ENCODE results near the gene VWA1.
"Not testable (repeated sequence)": the region's sequence is repeated elsewhere in the genome, so short reads cannot be mapped to it uniquely, and the experiment has no call there.

VWA1 gene

DNA sequence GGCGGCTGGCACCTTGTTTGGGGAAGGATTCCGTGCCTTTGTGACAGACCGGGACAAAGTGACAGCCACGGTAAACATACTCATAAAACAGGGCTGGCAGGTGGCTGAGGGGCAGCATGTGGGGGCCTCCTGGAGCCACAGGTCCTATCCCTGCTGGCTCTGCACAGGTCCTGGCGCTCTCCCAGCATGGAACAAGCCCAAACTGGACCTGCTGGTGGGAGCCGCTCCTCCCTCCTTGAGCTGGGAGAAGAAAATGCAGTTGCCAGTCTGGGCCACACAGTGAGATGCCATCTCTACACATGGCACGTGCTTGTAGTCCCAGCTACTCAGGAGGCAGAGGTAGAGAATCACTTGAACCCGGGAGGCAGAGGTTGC is 16.9 kb downstream of the VWA1 start:
- H3K27ac ChIP-seq (ENCODE audit: low read depth, low read length, severe bottlenecking); H3K4me3 ChIP-seq (ENCODE audit: extremely low read depth, insufficient read depth, low read length, poor library complexity, severe bottlenecking); H3K9me3 ChIP-seq (ENCODE audit: control insufficient read depth, low read length); H3K36me3 ChIP-seq (ENCODE audit: control insufficient read depth, insufficient read depth, low read length); H3K4me1 ChIP-seq (ENCODE audit: control insufficient read depth, insufficient read depth, low read length, poor library complexity, severe bottlenecking): not testable (repeated sequence)
- WGBS, 2 experiments (ENCODE audit: insufficient coverage in 2 of 2): 98 to 100% methylated on average over 4 to 5 of the region's 8 CpGs

DNA sequence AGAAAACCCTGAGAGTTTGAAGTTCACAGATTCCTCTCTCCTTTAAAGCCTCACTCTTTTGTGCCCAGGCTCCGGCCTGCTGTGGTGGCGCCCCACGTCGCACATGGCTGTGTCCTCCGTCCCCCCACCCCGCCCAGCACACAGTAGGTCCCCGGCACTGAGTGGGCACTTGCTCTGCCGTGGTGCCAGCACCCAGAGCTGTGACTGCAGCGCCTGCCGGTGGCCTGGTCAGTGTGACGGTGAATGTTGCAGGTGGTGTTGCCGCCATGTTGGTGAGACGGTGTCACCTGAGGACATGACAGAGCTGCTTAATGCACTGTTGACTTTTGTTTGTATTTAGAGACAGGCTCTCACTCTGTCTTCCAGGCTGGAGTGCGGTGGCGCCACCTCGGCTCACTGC is 17.4 kb downstream of the VWA1 start:
- Histone ChIP-seq H3K27ac (ENCODE audit: low read depth, low read length, severe bottlenecking) (no peak overlapping the region), H3K4me1 (ENCODE audit: control insufficient read depth, insufficient read depth, low read length, poor library complexity, severe bottlenecking) (no peaks in the 10 kb centered on the region), H3K4me3 (ENCODE audit: extremely low read depth, insufficient read depth, low read length, poor library complexity, severe bottlenecking) (no peak overlapping the region), H3K9me3 (ENCODE audit: control insufficient read depth, low read length) (no peaks in the 10 kb centered on the region), H3K36me3 (ENCODE audit: control insufficient read depth, insufficient read depth, low read length) (no peaks in the 10 kb centered on the region)
- WGBS, 2 experiments (ENCODE audit: insufficient coverage in 2 of 2): 96 to 97% methylated on average over 11 to 16 of the region's 16 CpGs

DNA sequence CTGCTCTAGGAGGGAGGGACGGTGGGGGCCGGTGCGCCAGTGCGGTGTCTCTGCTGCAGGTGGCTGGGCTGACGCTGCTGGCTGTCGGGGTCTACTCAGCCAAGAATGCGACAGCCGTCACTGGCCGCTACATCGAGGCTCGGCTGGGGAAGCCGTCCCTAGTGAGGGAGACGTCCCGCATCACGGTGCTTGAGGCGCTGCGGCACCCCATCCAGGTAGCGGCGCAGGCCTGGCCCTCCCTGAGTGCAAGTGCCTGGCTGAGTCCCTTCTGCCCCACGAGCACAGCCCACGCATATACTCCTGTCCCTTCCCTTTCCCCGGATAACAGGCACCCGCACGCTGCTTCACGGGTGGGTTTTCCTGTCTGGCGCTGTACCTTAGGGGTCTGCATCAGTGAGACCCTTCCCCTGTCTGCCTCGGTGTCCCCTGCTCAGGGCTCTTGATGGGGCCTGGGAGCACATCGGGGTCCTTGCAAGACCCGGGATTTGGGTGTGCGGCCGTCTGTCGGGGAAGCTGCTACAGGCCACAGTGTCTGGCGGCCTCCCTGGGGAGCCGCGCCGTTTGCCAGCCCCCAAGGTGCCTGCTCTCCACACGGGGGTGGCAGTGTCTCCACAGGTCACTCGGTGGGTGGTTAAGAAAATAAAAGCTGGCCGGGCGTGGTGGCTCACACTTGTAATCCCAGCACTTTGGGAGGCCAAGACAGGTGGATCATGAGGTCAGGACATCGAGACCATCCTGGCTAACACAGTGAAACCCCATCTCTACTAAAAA is 19.0 kb downstream of the VWA1 start:
- not testable (repeated sequence) for H3K9me3 ChIP-seq (ENCODE audit: control insufficient read depth, low read length)
- WGBS, 2 experiments (ENCODE audit: insufficient coverage in 2 of 2): 94% methylated on average over 26 to 32 of the region's 41 CpGs

DNA sequence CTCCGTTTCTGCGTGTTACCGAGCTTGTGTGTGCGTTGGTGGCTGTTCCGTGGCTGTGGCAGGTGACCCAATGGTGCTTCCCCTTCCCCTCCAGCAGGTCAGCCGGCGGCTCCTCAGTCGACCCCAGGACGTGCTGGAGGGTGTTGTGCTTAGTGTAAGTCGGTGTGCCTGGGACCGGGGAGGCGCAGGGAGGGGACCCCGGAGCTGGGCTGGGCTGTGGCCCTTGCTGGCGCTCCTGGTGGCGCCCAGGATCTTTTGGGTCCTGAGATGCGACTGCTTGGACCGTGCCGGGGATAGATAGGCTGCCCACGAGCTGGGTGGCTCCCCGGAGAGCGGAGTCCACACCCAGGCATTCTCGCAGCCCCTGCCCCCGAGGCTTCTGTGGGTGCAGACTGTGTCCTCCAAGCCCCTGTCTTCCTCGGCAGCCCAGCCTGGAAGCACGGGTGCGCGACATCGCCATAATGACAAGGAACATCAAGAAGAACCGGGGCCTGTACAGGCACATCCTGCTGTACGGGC is 19.9 kb downstream of the VWA1 start:
- no peaks in the 10 kb centered on the region for H3K36me3 ChIP-seq (ENCODE audit: control insufficient read depth, insufficient read depth, low read length)
- WGBS, 2 experiments (ENCODE audit: insufficient coverage in 2 of 2): 93 to 97% methylated on average over 15 to 20 of the region's 30 CpGs
- H3K27ac ChIP-seq (ENCODE audit: low read depth, low read length, severe bottlenecking): no peak overlapping the region
- no peaks in the 10 kb centered on the region for H3K4me1 ChIP-seq (ENCODE audit: control insufficient read depth, insufficient read depth, low read length, poor library complexity, severe bottlenecking)
- H3K9me3 ChIP-seq (ENCODE audit: control insufficient read depth, low read length): no peaks in the 10 kb centered on the region
- H3K4me3 ChIP-seq (ENCODE audit: extremely low read depth, insufficient read depth, low read length, poor library complexity, severe bottlenecking): no peak overlapping the region

More for the DNA sequence above, 19.0 kb downstream of the VWA1 start:
- H3K36me3 ChIP-seq (ENCODE audit: control insufficient read depth, insufficient read depth, low read length); H3K27ac ChIP-seq (ENCODE audit: low read depth, low read length, severe bottlenecking); H3K4me1 ChIP-seq (ENCODE audit: control insufficient read depth, insufficient read depth, low read length, poor library complexity, severe bottlenecking); H3K4me3 ChIP-seq (ENCODE audit: extremely low read depth, insufficient read depth, low read length, poor library complexity, severe bottlenecking): not testable (repeated sequence)

DNA sequence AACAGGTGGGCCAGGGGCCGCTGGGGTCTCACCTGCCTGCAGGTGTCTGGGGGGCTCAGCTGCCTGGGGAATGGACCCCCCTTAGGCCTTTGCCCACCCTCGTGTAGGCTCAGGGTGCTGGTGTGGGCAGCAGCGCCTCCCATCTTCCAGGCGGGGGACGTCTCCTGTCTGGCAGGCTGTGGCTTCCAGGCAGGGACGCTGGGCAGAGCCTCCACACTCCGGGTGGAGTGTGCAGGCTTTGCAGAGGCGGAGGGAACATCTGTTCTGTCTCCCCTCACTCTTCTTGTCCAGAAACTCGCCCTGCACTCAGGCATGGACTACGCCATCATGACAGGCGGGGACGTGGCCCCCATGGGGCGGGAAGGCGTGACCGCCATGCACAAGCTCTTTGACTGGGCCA is 20.4 kb downstream of the VWA1 start:
- H3K4me3 ChIP-seq (ENCODE audit: extremely low read depth, insufficient read depth, low read length, poor library complexity, severe bottlenecking); H3K36me3 ChIP-seq (ENCODE audit: control insufficient read depth, insufficient read depth, low read length); H3K27ac ChIP-seq (ENCODE audit: low read depth, low read length, severe bottlenecking); H3K4me1 ChIP-seq (ENCODE audit: control insufficient read depth, insufficient read depth, low read length, poor library complexity, severe bottlenecking); H3K9me3 ChIP-seq (ENCODE audit: control insufficient read depth, low read length): not testable (repeated sequence)
- no CpG with 5 or more reads among the region's 15 CpGs for WGBS, 2 experiments (ENCODE audit: insufficient coverage in 2 of 2)

DNA sequence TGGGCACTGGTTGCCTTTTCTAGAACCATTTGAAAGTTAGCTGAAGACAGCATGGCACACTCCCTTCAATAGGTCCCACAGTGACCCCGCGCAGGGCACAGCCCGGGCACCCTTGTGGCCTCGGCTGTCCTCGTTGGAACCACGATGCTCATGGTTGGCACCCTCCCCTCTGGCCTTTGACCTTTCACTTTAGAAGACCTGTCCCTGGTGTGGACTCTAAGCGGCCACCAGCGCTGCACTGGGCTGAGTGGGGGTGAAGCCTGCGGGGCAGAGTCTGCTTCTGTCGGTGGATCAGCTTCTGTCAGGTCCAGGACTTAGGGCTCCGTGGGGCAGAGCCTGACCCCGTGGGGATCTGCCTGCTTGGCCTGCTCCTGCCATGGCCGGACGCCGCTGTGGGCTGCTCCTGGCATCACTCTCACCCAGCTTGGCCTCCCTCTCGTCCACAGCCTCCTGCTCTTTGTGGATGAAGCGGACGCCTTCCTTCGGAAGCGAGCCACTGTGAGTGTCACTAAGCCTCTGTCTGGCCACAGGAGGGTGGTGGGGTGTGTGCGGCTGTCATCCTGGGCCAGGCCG is 21.3 kb downstream of the VWA1 start:
- not testable (repeated sequence) for H3K9me3 ChIP-seq (ENCODE audit: control insufficient read depth, low read length); H3K27ac ChIP-seq (ENCODE audit: low read depth, low read length, severe bottlenecking); H3K36me3 ChIP-seq (ENCODE audit: control insufficient read depth, insufficient read depth, low read length); H3K4me3 ChIP-seq (ENCODE audit: extremely low read depth, insufficient read depth, low read length, poor library complexity, severe bottlenecking); H3K4me1 ChIP-seq (ENCODE audit: control insufficient read depth, insufficient read depth, low read length, poor library complexity, severe bottlenecking)
- WGBS, 2 experiments (ENCODE audit: insufficient coverage in 2 of 2): 88 to 93% methylated on average over 9 to 16 of the region's 22 CpGs

DNA sequence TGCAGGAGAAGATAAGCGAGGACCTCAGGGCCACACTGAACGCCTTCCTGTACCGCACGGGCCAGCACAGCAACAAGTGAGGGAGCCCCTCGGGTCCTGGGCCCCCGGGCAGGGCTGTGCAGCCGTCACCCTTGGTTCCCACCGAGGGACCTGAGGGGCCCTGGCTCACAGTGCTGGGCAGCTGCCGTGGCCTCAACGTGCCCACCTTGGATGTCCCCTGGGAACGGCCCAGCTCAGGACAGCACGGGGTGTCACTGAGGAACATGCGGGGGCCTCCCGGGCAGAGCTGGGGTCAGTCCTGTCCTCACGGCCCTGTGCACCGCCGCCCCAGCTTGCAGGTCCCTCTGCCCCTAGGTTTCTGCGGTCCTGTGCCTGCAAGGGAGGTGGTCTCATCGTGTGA is 23.7 kb downstream of the VWA1 start:
- H3K36me3 ChIP-seq (ENCODE audit: control insufficient read depth, insufficient read depth, low read length); H3K27ac ChIP-seq (ENCODE audit: low read depth, low read length, severe bottlenecking); H3K4me1 ChIP-seq (ENCODE audit: control insufficient read depth, insufficient read depth, low read length, poor library complexity, severe bottlenecking); H3K4me3 ChIP-seq (ENCODE audit: extremely low read depth, insufficient read depth, low read length, poor library complexity, severe bottlenecking); H3K9me3 ChIP-seq (ENCODE audit: control insufficient read depth, low read length): not testable (repeated sequence)
- 87 to 94% methylated on average over 5 of the region's 19 CpGs for WGBS, 2 experiments (ENCODE audit: insufficient coverage in 2 of 2)

DNA sequence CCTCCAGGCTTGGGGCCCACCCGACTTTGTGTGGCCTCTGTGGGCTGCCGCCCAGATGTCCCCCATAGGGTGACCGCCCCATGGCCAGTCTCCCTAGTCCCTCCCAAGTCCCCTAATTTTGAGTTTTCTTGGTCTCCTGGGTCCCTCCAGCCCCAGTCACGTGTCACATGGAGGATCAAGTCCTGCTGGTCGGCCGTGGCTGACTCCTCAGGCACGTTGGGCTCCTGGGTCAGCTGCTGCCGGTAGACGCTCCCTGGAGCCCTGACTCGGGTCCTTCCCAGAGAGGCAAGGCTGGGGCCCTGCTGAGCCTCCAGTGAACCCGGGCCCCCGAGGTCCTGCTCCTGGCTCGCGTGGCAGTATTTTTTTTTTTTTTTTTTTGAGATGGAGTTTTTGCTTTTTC is 24.2 kb downstream of the VWA1 start:
- 92% methylated on average over 10 of the region's 14 CpGs; no CpG with 5 or more reads in 1 of the 2 experiments for WGBS, 2 experiments (ENCODE audit: insufficient coverage in 2 of 2)
- not testable (repeated sequence) for H3K4me3 ChIP-seq (ENCODE audit: extremely low read depth, insufficient read depth, low read length, poor library complexity, severe bottlenecking)

DNA sequence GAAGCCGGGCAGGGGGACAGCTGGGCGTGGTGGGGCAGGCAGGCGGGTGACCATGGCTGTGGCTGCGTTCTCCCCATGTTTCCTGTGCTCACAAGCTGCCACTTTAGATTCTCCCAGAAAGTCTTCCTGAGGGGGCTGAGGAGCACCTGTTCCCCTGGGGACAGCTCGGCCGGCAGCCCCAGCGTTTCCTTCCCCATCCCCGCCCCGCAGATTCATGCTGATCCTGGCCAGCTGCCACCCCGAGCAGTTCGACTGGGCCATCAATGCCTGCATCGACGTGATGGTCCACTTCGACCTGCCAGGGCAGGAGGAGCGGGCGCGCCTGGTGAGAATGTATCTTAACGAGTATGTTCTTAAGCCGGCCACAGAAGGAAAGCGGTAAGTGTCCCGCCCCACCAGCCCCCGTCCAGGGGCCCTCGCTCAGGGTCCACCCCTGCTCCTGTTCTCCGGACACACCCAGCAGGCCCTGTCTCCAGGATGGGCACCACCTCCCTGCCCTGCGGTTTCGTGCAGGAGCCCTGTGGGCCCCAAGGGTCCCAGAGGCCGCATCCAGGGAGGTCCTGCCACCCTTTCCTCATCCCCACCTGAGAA is 25.1 kb downstream of the VWA1 start:
- WGBS, 2 experiments (ENCODE audit: insufficient coverage in 2 of 2): 93 to 96% methylated on average over 24 to 27 of the region's 27 CpGs
- Histone ChIP-seq H3K4me3 (ENCODE audit: extremely low read depth, insufficient read depth, low read length, poor library complexity, severe bottlenecking) (no peak overlapping the region), H3K36me3 (ENCODE audit: control insufficient read depth, insufficient read depth, low read length) (no peaks in the 10 kb centered on the region), H3K9me3 (ENCODE audit: control insufficient read depth, low read length) (no peaks in the 10 kb centered on the region), H3K4me1 (ENCODE audit: control insufficient read depth, insufficient read depth, low read length, poor library complexity, severe bottlenecking) (no peaks in the 10 kb centered on the region), H3K27ac (ENCODE audit: low read depth, low read length, severe bottlenecking) (no peak overlapping the region)

More for the DNA sequence above, 24.2 kb downstream of the VWA1 start:
- not testable (repeated sequence) for H3K27ac ChIP-seq (ENCODE audit: low read depth, low read length, severe bottlenecking); H3K9me3 ChIP-seq (ENCODE audit: control insufficient read depth, low read length); H3K4me1 ChIP-seq (ENCODE audit: control insufficient read depth, insufficient read depth, low read length, poor library complexity, severe bottlenecking); H3K36me3 ChIP-seq (ENCODE audit: control insufficient read depth, insufficient read depth, low read length)

DNA sequence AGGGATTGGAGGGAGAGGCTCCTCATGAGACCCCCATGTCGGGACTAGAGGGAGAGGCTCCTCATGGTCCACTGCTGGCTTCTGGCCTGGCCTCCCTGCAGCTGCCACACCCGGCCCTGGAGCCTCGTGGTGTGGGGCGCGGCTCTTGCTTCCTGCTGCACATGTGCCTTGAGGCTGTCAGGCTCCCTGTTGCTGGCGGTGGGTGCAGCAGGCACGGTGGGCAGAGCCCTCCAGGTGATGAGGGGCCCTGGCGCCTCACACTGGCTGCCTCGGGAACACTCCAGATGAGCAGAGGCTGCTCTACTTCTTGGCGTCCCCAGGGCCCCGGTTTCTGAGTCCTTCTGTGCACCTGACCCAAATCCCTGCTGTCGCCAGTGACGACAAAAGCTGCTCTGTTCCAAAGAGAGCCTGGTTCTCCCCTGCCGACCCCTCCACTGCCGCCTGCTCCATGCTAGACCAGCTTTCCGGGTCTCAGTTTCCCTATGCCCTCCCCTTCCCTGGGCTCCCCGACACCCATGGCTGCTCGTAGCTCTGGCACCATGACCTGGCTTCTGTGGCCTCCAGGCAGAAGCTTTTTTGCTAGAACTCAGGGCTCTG is 26.3 kb downstream of the VWA1 start:
- Histone ChIP-seq H3K9me3 (ENCODE audit: control insufficient read depth, low read length) (no peaks in the 10 kb centered on the region), H3K27ac (ENCODE audit: low read depth, low read length, severe bottlenecking) (no peak overlapping the region), H3K4me3 (ENCODE audit: extremely low read depth, insufficient read depth, low read length, poor library complexity, severe bottlenecking) (no peak overlapping the region), H3K36me3 (ENCODE audit: control insufficient read depth, insufficient read depth, low read length) (no peaks in the 10 kb centered on the region), H3K4me1 (ENCODE audit: control insufficient read depth, insufficient read depth, low read length, poor library complexity, severe bottlenecking) (no peaks in the 10 kb centered on the region)
- WGBS, 2 experiments (ENCODE audit: insufficient coverage in 2 of 2): 87 to 92% methylated on average over 17 to 18 of the region's 18 CpGs

Measured in mesodermal cell (in vitro differentiated cells).